Measurements from ENCODE around the gene UPF3A. TPM values are rescaled to one million over a fixed set of nuclear protein-coding genes. Genes with fewer than 3 reads are reported as not detected.
"Not testable (repeated sequence)": the region's sequence is repeated elsewhere in the genome, so short reads cannot be mapped to it uniquely, and the experiment has no call there.

UPF3A gene
- total and polyA plus RNA-seq, 4 experiments from 2014 or later = 11.2 to 91.2 (median 60.2) TPM

DNA sequence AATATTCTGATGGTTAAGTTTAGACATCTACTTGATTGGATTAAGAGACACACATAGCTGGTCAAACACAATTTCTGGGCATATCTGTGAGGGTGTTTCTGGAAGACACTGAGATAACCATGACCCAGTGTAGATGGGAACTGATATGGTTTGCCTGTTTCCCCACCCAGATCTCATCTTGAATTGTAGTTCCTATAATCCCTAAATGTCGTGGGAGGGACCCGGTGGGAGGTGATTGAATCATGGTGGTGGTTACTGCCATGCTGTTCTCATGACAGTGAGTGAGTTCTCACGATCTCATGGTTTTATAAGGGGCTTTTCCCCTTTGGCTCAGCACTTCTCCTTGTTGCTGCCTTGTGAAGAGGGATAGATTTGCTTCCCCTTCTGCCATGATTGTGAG lies 65.9 kb downstream of the UPF3A start:
- POLR2A ChIA-PET (ENCODE audit: partially characterized antibody); intact Hi-C loops (cut with micrococcal nuclease); H3K27ac ChIP-seq (ENCODE audit: low read depth, low read length); H3K27ac Mint-ChIP-seq; H3K36me3 ChIP-seq (ENCODE audit: insufficient read depth, low read length); H3K9me3 Mint-ChIP-seq; H3K4me1 ChIP-seq (ENCODE audit: insufficient read depth, low read length); H3K4me3 ChIP-seq (ENCODE audit: low read length in 2 of 2); DNase-seq; H3K9me3 ChIP-seq (ENCODE audit: control insufficient read depth in 1 of 2, low read length in 2 of 2); H3K27me3 ChIP-seq (ENCODE audit: insufficient read depth, low read length); H3K36me3 Mint-ChIP-seq; CTCF ChIA-PET (ENCODE audit: partially characterized antibody); H3K4me1 Mint-ChIP-seq; H3K4me3 Mint-ChIP-seq: not testable (repeated sequence)
- peaks cover 16 to 23% of the 10 kb centered on the region in 2 donors for H3K27me3 Mint-ChIP-seq

DNA sequence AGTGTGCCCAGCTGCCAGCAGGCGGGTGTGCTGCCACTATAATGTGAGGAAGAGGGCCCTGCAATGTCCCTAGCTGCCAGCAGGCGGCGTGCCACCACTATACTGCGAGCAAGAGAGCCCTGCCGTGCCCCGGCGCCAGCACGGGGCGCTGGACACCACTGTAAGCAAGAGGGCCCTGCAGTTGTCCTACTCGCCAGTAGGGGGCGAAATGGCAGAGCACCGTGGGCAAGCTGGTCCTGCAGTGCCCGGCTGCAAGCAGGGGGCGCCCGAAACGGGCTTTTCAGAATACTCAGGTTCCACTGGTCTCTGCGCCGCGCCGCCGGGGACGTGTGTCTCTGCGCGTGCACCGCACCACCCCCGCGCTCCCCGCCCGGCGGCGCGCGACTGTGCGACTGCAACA lies 71.4 kb downstream of the UPF3A start:
- CTCF ChIA-PET (ENCODE audit: partially characterized antibody); H3K4me1 ChIP-seq (ENCODE audit: insufficient read depth, low read length); H3K9me3 Mint-ChIP-seq; H3K27me3 ChIP-seq (ENCODE audit: insufficient read depth, low read length); H3K4me3 ChIP-seq (ENCODE audit: low read length in 2 of 2); H3K4me1 Mint-ChIP-seq; H3K36me3 Mint-ChIP-seq; H3K9me3 ChIP-seq (ENCODE audit: control insufficient read depth in 1 of 2, low read length in 2 of 2); H3K27ac ChIP-seq (ENCODE audit: low read depth, low read length); H3K36me3 ChIP-seq (ENCODE audit: insufficient read depth, low read length); intact Hi-C loops (cut with micrococcal nuclease); POLR2A ChIA-PET (ENCODE audit: partially characterized antibody); H3K4me3 Mint-ChIP-seq: not testable (repeated sequence)
- H3K27ac Mint-ChIP-seq = peak overlapping the region in 1 of 7 donors; percentile 64
- peak in 1 of 5 donors; percentile 51 for DNase-seq
- peaks cover 12 to 18% of the 10 kb centered on the region in 2 donors for H3K27me3 Mint-ChIP-seq

- H3K4me3 ChIP-seq (ENCODE audit: low read length in 2 of 2); CTCF ChIA-PET (ENCODE audit: partially characterized antibody); H3K27ac ChIP-seq (ENCODE audit: low read depth, low read length); DNase-seq; H3K27me3 ChIP-seq (ENCODE audit: insufficient read depth, low read length); H3K9me3 ChIP-seq (ENCODE audit: control insufficient read depth in 1 of 2, low read length in 2 of 2); H3K36me3 ChIP-seq (ENCODE audit: insufficient read depth, low read length); POLR2A ChIA-PET (ENCODE audit: partially characterized antibody); H3K4me1 ChIP-seq (ENCODE audit: insufficient read depth, low read length); H3K36me3 Mint-ChIP-seq; H3K9me3 Mint-ChIP-seq; H3K4me1 Mint-ChIP-seq; intact Hi-C loops (cut with micrococcal nuclease); H3K4me3 Mint-ChIP-seq: not testable (repeated sequence)
- H3K27me3 Mint-ChIP-seq = peaks cover 12 to 14% of the 10 kb centered on the region in 2 donors
- peak overlapping the region in 1 of 7 donors; percentile 64 for H3K27ac Mint-ChIP-seq
Observed at GRCh38 chr13:114353382-114353781, 72.0 kb downstream of the UPF3A start.

Small RNA genes within 50 kb of the gene (microRNA-seq; reads per million reads assigned to microRNA genes)
- gene MIR4502 (ENCODE audit: borderline microRNAs expressed, borderline number of aligned reads, borderline replicate concordance) = not detected
- gene MIR548AR (ENCODE audit: borderline microRNAs expressed, borderline number of aligned reads, borderline replicate concordance) = not detected

Other genes with a start within 250 kb of the UPF3A start
- 100 to 1,000 TPM; 171 to 174 TPM for gene RASA3, start 149.0 kb upstream of the UPF3A start, total RNA-seq
- 100 to 1,000 TPM in 1 of 2 donors, 10 to 100 TPM in 1; 65.5 to 141 TPM for gene RASA3, start 149.0 kb upstream of the UPF3A start, polyA plus RNA-seq
- not detected for gene CFAP97D2, start 102.3 kb upstream of the UPF3A start, total RNA-seq
- not detected for gene CFAP97D2, start 102.3 kb upstream of the UPF3A start, polyA plus RNA-seq
- 10 to 100 TPM; 86.0 to 87.9 TPM for gene CDC16, start 46.7 kb upstream of the UPF3A start, total RNA-seq
- gene CDC16, start 46.7 kb upstream of the UPF3A start, polyA plus RNA-seq = 10 to 100 TPM; 12.9 to 21.5 TPM
- 10 to 100 TPM; 24.0 to 25.1 TPM for gene CHAMP1, start 32.9 kb downstream of the UPF3A start, total RNA-seq
- 1 to 10 TPM; 5.4 to 8.6 TPM for gene CHAMP1, start 32.9 kb downstream of the UPF3A start, polyA plus RNA-seq